Mammary epithelial cell (primary cell): Measurements from ENCODE around the gene SIRT6.

Source experiments
- CTCF ChIP-seq, 2 donors: IDR thresholded peaks in 1 of 2; conservative IDR thresholded peaks in 1 of 2; 2 replicates each; pipeline ENCODE4 v1.5.1; 2011 to 2012; ENCODE audit warnings: inconsistent platforms in 2 of 2, low read length in 2 of 2, mild to moderate bottlenecking in 2 of 2, control low read depth in 1 of 2, low read depth in 1 of 2; ENCODE audit not compliant: insufficient read depth in 1 of 2; ENCODE audit errors: extremely low read depth in 1 of 2
- EZH2 ChIP-seq: IDR thresholded peaks from 2 replicates; pipeline ENCODE4 v1.6.1; 2012; ENCODE audit warnings: low read length, inconsistent platforms, borderline replicate concordance

GRCh38 chr19:4196009-4196408 lies 13.6 kb upstream of the SIRT6 start:
- TF ChIP-seq CTCF (conservative IDR thresholded peaks at IDR 0.05 in 1 of 2, IDR thresholded peaks at IDR 0.05 in 1 of 2; ENCODE audit: extremely low read depth in 1 of 2, insufficient read depth in 1 of 2, low read depth in 1 of 2, low read length in 2 of 2): no peak
- TF ChIP-seq EZH2: no peak
